ENCODE results near the gene CERKL.

The CERKL gene

DNA sequence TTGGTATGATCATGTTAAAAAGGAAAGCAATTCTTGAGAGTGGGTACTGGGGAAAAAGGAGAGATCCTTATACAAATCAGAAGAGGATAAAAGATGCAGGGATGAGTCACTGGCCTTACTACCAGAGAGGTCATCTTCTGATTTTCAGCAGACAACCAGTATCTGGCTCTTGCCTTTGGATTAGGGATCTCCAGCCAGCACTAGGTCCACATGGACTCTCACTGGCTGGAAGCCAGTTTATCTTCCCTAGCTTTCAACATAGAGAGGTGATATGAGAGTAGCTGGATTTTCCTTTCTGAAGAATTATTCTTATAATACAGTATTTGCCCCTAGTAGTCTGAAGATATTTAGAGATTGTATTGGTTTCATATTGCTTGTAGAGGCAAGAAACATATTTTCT lies 30.2 kb downstream of the CERKL start:
- DNase-seq (ENCODE audit: low read depth): no peak

DNA sequence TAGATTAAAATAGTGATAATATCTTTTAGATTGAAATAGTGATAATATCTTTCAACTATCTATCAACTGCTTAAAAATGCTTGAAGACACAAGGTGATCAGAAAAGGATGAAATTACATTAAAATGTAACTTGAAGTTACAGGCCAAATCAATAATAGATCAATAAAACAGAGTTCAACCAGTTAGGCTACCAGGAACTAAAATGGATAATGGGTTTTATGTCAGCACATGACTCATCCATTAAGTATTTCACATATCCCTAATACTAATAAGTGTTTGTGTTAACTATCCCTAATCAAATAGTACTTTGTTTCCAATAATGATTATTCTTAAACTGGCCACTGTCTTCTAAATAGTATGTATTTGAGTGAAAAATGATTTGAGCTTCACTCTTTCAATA lies 33.7 kb downstream of the CERKL start:
- DNase-seq (ENCODE audit: low read depth): no peak

DNA sequence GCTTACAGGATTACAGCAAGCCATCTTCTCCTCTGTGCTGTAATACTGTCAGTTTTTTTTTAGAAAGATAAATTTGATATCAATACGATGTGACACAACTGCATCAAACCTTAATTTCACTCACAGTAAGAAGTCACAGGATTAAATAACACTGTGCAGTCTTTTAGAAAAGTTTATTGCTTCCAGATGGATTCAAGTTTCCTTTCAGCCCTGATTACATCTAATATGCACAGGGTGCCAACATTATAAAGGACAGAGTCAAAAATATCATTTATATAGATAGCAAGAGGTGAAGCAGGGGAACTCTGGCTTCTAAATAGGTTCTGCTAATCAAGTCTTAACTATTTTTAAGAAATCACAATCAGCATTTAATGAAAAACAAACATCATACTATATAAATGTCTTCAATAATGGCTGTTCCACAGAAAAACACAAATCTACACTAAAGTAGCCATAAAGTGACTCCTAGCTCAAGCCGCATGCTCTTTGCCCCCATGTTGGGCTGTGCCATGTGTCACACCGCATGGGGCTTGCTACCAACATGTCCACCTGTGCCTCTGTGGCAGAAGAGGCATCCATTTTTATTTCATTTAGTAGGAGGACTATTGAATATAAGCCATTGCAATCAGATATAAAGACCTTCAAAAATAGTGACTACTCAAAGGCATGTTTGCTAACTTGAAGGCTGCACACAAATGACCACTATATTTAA lies 35.0 kb downstream of the CERKL start:
- DNase-seq (ENCODE audit: low read depth): no peak

DNA sequence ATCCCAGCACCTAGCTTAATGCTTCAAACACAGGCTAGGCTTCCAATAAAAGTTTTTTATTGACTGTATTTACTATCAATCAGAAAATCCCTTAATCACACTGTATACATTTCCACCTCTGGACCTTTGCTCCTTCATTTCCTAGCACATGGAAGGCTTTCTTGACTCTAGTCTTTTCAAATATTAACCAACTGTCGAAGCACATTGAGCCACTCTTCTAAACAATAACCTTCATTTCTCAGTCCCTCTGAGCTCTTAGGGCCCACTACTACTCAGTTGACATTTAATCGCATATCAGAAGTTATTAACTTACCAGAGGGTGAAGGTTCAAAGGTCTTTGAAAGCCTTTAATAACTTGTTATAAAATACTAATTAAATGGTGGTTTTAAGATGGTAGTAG lies 37.4 kb downstream of the CERKL start:
- no peak for DNase-seq (ENCODE audit: low read depth)

DNA sequence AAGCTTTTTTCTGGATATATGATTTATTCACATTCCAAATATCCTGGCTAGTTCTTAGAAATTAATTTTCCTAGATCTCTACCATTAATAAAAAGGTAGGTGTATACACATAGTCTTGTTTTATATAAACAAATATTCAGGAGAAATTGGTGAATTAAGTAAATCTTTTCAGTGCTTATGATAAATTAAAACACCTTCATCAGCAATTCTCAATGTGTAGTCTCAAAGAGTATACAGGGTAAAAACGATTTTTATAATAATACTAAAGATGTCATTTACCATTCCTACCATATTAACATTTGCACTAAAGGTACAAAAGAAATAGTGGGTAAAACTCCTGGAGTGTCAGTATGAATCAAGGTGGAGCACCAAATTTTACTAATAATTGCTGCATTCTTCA lies 40.2 kb downstream of the CERKL start:
- DNase-seq (ENCODE audit: low read depth): no peak

DNA sequence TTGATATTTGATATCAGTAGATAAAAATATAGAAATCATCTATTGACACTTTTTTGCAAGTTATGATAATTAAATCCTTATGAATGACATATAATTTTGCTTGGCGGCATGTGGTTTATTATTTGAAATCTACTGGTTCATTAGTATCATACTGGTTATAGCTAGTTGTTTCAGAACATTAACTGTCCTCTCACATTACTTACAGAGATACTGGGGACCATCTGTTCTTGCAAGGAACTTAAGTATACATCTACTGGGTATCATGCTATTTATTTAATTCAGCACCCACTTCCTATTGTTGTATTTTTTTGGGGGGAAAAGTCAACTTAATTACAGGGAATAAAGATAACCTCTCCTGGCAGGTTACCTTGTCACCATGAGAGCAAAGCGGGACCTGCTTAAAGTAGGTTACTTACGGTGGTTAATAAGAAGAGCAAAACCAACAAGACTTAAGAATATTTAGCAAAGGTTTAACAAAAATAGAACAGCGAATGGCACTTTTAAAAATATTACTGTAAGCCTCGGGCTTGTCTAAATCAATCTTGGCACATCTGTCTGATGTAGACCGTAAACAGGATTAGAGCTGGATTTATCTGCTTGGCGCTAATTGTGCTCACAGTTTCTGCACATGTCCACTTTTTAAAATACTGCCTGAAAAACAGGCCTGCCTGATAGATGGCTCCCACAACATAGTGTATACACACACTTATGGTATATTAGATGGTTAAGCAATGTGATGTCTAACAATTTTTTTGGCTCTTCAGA lies 41.8 kb downstream of the CERKL start:
- DNase-seq (ENCODE audit: low read depth): no peak

DNA sequence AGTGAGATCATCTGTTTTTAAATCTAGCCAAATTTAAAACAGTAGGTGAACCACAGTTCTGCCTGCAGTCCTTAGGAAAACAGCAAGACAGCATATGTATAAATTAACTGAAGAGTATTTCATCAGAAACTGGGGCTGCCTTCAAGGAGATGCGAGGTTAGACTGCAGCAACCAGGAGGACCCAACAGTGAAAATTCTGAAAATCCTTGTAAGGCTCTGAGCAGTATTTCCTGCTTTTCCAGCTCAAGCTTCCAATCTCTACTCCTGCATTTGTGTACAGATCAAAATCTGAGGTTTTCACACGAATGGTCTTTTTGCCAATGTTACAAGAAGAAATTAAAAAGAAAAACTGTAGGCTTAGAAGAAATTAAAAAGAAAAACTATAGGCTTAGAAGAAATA lies 43.7 kb downstream of the CERKL start:
- DNase-seq (ENCODE audit: low read depth): no peak

DNA sequence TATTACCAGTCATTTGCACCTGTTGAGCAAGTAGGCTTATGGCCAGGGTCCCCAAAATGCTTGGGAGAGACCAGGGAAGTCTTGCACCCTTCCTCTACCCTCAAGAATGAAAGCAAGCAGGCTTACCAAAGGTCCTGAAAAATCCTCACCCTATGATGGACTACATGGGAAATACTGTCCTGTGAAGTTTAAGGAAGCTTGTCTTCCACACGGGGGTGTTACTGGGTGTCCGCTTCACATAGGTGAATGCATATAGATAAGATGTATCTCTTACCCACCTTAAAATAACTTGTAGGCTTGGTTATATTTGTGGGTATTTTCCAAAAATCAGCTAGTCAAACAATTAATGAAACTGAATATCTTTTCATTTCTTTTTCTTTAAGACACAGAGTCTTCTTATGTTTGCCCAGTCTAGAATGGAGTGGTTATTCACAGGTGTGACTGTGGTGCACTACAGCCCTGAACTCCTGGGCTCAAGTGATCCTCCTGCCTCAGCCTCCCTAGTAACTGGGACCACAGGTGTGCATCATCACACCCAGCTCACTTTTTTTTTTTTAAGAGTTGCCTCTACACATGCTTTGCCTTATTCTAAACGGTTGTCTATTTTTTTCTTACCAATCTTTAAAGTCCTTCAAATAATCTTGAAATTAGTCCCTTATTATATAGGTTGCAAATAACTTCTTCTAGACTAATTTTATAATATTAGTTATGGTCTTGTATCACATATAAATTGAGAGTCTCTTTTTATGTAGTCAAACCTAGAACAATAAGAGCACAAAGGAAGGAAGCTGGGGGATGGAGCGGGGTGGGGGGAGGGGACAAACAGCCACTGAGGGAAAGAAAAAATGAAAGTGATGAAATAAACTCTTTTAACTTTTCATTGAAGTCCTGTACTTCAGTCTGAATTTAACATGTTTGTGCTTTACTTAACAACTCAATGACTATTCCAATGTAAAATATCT lies 49.0 kb downstream of the CERKL start:
- DNase-seq (ENCODE audit: low read depth): no peak

DNA sequence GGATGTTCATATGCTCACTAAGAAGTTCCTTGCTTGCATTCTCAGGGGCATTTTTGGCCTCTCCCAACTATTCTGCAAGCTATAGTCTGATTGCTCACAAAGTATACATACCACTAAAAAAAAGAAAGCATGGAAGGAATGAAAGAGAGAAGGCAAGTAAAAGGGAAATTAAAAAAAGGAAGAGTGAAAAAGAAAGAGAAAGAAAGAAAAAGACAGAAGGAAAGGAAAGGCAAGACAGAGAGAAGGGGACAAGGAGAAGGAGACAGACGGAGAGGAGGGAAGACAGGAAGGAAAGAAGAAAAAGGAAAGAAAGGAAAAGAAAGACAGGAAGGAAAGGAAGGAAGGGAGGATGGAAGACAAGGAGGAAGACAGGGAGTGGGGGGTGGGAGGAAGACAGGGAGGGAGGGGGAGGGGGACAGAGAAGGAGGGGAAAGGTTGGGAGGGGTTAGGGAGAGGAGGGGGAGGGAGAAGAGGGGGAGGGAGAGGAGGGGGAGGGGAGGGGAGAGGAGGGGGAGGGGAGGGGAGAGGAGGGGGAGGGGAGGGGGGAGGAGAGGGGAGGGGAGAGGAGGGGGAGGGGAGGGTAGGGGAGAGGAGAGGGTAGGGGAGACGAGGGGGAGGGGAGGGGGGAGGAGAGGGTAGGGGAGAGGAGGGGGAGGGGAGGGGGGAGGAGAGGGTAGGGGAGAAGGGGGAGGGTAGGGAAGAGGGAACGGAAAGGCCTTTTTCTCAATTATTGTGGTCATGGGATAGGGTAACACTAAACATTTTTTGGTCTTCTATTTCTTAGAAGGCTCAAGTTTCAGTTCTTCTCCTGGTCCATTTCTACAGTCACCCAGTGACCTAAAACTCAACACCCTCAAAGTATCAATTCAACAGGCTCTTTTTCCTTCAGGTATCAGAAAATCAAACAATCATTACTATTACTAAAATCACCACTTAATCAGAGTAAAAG lies 50.7 kb downstream of the CERKL start:
- no peak for DNase-seq (ENCODE audit: low read depth)

DNA sequence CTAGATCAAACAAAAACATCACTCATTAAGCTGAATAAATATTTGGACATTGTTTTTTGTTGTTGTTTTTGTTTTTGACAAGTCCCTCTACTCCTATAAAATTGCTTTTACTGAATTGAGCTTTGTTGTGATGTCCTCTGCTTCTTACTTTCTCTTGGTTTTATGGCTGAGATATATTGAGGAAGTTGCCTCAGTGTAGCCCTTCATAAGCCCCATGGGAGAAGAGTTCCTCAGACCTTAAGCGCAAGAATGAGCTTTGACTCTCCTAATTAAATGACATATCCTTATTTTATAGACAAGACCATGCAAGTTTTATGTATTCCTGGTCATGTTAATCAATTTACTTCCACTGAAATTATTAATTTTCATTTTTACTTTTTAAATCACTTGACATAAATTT lies 54.9 kb downstream of the CERKL start:
- no peak for DNase-seq (ENCODE audit: low read depth)

DNA sequence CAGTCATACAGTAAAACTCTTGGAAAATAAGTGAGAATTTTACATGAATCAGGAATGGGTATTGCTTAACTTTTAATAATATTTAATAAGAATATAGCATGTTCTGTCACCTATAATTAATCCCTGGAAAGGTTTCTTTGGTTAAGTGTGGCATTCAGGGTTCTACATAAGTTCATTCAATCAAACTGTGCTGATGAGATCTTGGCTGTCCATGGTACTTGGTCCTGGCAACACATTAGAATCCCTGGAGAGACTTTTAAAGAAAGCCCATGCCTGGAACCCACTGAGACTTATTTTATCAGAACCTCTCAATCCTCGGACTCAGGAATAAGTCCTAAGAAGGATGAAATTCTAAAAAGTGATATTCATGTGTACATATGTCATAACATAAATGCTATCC lies 60.3 kb downstream of the CERKL start:
- no peak for DNase-seq (ENCODE audit: low read depth)

DNA sequence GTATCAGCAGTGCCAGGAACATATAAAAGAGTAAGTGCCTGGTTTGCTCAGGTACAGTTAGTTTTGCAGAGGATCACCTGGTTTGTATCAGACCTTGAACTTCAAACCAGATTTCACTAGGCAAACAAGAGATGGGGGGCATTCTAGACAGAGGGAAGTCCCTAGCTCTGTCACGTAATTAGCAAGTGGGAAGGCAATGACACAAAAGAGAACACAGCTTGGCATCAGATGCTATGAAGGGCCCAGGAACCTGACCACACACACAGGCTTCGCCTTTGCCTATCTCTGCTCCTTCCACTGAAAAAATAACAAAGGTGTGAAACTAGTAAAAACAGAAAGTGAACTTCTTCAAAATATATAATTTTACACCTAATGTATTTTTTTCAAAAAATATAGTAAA lies 62.6 kb downstream of the CERKL start:
- DNase-seq (ENCODE audit: low read depth): no peak

DNA sequence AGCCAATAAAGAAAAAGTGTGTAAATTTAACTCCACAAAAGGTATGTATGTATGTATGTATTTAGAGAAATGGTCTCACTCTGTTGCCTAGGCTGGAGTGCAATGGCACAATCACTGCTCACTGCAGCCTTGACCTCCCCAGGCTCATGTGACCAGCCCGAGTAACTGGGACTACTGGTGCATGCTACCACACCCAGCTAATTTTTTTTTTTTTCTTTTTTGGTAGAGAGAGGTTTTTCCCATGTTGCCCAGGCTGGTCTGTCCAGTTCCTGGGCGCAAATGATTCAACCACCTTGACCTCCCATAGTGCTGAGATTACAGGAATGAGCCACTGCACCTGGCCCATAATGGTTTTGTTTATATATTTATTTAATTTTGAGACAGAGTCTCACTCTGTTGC lies 67.1 kb downstream of the CERKL start:
- no peak for DNase-seq (ENCODE audit: low read depth)

DNA sequence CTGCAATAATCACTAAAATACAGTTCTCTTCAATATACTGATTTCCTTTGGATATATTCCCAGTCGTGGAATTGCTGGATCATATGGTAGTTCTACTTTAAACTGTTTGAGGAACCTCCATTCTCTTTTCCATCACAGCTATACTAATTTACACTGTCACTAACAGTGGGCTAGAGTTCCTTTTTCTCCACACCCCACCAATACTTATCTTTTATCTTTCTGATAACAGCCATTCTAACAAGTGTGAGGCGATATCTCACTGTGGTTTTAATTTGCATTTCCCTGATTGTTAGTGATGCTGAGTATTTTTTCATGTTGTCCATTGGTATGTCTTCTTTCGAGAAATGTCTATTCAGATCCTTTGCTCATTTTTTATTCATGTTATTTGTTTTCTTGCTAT lies 68.4 kb downstream of the CERKL start:
- DNase-seq (ENCODE audit: low read depth): no peak

DNA sequence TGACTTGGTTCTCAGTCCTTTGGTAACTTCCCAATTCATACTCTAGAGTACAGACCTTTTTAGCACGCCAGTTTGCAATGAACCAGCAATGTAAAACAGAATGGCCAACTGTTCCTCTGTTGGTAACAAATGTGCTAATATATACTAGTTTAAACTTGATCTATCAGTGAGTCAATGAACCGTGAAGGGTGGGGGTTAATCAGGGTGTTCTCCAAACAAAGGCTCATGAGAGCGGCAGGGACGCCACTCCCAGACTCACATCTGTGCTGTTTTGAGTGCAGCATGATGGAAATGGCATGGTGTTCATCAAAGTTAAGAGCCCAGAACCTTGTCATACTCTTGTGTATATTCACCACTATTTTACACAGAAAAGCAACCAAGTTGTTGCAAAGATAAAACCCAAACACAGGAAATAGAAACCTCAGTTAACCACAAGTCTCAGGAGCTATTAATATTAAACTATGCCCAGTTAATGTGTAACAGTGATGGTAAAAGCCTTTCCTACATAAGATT lies 70.3 kb downstream of the CERKL start:
- no peak for DNase-seq (ENCODE audit: low read depth)

DNA sequence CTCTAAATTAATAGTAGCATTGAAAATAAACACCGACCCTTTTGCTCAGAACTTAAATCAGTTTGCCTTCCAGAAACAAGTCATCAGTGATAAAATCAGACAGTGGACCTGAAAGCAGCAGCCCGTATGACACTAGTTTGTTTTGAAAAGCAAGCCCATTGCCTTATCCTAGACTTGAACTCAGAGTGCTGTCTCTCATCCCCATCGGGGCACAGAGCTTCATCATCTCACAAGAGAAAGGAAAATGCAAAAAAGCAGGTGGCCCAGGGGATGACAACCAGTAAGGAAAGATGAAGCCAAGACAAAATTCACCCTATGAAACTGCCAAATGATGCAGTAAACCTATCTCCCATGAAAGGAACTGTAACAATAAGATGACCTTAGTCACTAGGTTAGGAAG lies 71.2 kb downstream of the CERKL start:
- DNase-seq (ENCODE audit: low read depth): no peak

DNA sequence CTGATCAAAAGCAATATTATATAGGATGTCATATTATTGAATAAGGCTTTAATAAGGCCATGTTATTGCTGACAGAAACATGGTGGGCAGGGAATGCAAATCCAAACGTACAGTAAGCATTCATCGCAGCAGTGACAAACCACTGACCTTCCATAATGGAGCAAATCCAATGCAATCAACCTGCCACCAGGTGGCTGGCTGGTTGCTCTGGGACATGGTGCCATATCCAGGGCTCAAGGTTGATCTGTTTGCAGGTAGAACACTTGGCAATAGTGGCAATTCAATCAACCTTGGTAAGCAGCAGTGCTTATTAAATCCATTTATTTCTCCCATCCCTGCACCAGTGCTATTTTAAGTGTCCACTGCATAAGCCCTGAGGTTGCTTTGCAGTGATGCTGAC lies 75.4 kb downstream of the CERKL start:
- no peak for DNase-seq (ENCODE audit: low read depth)

DNA sequence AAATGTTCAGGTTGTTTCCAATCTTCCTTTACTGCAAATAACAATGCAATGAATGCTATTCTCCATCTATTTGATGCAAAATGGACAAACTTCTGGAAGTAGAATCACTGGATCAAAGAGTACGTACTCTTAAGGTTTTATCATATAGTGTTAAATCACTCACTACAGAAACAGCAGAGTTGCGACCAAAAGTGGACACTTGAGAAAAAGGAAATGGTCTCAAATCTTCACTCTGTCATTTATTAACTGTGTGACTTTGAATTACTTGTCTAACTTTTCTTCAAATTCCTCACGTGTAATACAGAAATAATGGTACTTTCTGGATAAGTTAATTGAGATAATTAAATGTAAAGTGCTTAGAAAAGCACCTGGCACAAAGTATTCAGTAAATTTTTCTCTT lies 78.1 kb downstream of the CERKL start:
- no peak for DNase-seq (ENCODE audit: low read depth)

DNA sequence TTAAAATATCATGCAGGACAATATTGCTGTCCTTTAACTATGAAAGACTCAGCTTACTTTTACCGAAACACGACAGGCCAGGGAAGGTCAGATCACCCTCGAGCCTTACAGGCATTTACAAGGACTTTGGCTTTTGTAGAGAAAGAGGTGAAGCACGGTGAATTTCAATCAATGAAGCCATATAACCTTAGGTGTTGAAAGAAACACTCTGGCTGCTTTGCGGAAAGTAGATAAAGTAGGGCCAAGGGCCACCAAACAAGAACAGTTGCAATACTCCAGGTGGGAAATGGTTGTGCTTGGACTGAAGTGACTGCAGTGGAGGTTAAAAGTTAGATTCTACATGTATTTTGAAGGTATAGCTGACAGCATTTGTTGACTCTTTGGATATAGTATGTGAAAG lies 80.5 kb downstream of the CERKL start:
- no peak for DNase-seq (ENCODE audit: low read depth)

DNA sequence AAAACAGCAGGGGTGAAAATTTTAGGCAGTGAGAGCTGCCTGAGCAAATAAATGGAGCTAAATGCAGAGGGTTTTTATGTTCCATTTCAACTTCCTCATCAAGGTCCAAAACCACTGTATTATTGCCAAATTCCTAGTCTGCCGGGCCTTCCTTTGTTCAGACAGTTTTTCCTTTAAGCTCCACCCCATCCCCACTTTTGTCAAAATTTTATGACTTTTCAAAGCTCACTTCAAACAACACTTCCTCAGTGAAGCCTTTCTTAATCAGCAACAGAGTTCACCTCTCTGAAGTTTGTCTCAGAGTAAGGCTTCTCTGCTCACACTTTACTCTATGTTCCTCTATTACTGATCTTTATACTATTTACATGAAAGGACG lies 81.3 kb downstream of the CERKL start:
- no peak for DNase-seq (ENCODE audit: low read depth)

DNA sequence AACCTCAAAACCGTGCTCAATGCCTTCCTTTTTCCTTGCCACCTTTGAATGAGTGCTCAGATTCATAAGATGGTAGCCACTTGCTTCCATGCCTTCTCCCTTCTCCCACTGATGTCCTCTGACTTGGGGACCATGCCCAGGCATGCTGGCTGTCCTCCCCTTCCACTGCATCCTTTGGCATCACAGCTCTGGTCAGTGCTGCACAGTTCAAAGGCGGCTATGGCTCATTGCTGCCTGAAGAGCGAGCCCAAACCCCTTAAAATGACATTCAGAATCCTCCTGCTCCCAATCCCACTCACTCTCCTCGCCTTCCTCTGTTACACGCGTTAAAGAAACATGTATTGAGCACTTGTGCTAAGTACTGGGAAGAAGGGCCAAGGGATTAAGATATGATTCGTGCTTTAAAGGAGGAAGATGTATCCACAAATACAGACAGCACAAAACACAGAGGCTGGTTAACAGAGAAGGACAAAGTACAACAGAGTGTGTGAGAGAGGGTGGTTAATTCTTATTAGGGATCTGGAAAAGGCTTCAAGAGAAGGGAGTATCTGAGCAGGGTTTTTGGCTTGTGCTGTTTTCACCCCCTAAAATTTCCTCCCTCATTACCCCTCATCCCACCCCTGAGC lies 81.8 kb downstream of the CERKL start:
- no peak for DNase-seq (ENCODE audit: low read depth)
